HCEC 1CT (cell line): ENCODE data around the gene TMEM97.
"Not testable (repeated sequence)": the region's sequence is repeated elsewhere in the genome, so short reads cannot be mapped to it uniquely, and the experiment has no call there.

Experiments
- DNase-seq: peaks from one replicate; pipeline ENCODE4 v3.0.0-alpha.2; 2017

Gene TMEM97

GRCh38 chr17:28338769-28339212 lies 19.8 kb downstream of the TMEM97 start:
- not testable (repeated sequence) for DNase-seq

GRCh38 chr17:28339431-28339830 lies 20.4 kb downstream of the TMEM97 start:
- no peak for DNase-seq

- no peak for DNase-seq
Observed at GRCh38 chr17:28340374-28340773, 21.4 kb downstream of the TMEM97 start.

GRCh38 chr17:28341516-28341915 lies 22.5 kb downstream of the TMEM97 start:
- no peak for DNase-seq

GRCh38 chr17:28342313-28342712 lies 23.3 kb downstream of the TMEM97 start:
- no peak for DNase-seq

- no peak for DNase-seq
Observed at GRCh38 chr17:28343491-28343932, 24.5 kb downstream of the TMEM97 start.

- DNase-seq: no peak
Observed at GRCh38 chr17:28344011-28344410, 25.0 kb downstream of the TMEM97 start.

GRCh38 chr17:28344435-28344901 lies 25.5 kb downstream of the TMEM97 start:
- DNase-seq: no peak

- DNase-seq: no peak
Observed at GRCh38 chr17:28345419-28346198, 26.6 kb downstream of the TMEM97 start.

- DNase-seq: no peak
Observed at GRCh38 chr17:28346199-28346580, 27.2 kb downstream of the TMEM97 start.

GRCh38 chr17:28346746-28347246 lies 27.8 kb downstream of the TMEM97 start:
- no peak for DNase-seq

- peak; percentile 85 for DNase-seq
Observed at GRCh38 chr17:28347261-28347891, 28.4 kb downstream of the TMEM97 start.

GRCh38 chr17:28348979-28349378 lies 30.0 kb downstream of the TMEM97 start:
- DNase-seq: no peak

- no peak for DNase-seq
Observed at GRCh38 chr17:28350271-28350670, 31.3 kb downstream of the TMEM97 start.

GRCh38 chr17:28357061-28357900 lies 38.3 kb downstream of the TMEM97 start, which contains the start of gene POLDIP2:
Gene POLDIP2 (minus strand): TSS chr17:28357527. CDS start chr17:28357448, 79 bp downstream.
- peak; percentile 95 for DNase-seq

- no peak for DNase-seq
Observed at GRCh38 chr17:28357901-28358197, 38.8 kb downstream of the TMEM97 start.

GRCh38 chr17:28363186-28363585 lies 44.2 kb downstream of the TMEM97 start:
- DNase-seq: no peak

GRCh38 chr17:28363776-28364650 lies 45.0 kb downstream of the TMEM97 start:
- no peak for DNase-seq

- no peak for DNase-seq
Observed at GRCh38 chr17:28364665-28365363, 45.8 kb downstream of the TMEM97 start, which contains the start of gene SEBOX. Gene SEBOX (minus strand): TSS chr17:28365199. CDS start chr17:28365151, 48 bp downstream.

GRCh38 chr17:28365487-28365886 lies 46.5 kb downstream of the TMEM97 start:
- no peak for DNase-seq

GRCh38 chr17:28366605-28367004 lies 47.6 kb downstream of the TMEM97 start:
- no peak for DNase-seq
